ENCODE data around the gene SORCS2.
A peak's percentile ranks its signal among the peaks of the same experiment; 100 is the strongest.

SORCS2 gene

GRCh38 chr4:7403001-7403400 is 210.7 kb downstream of the SORCS2 start:
- Histone ChIP-seq H3K9me3 (no peaks in the 10 kb centered on the region), H3K36me3 (no peaks in the 10 kb centered on the region), H3K4me3 (ENCODE audit: low read depth, low read length) (no peak overlapping the region), H3K27me3 (no peaks in the 10 kb centered on the region; the same call in 1 of the 2 replicates), H3K4me1 (no peaks in the 10 kb centered on the region; the same call in 1 of the 2 replicates)
- no peak for DNase-seq
- no peak for TF ChIP-seq CTCF (IDR thresholded peaks at IDR 0.05; ENCODE audit: low read depth, low read length)

- Histone ChIP-seq H3K27me3 (no peaks in the 10 kb centered on the region; the same call in 1 of the 2 replicates), H3K4me1 (no peaks in the 10 kb centered on the region), H3K4me3 (ENCODE audit: low read depth, low read length) (no peak overlapping the region), H3K9me3 (no peaks in the 10 kb centered on the region), H3K36me3 (no peaks in the 10 kb centered on the region)
- TF ChIP-seq CTCF (IDR thresholded peaks at IDR 0.05; ENCODE audit: low read depth, low read length): no peak
- DNase-seq: no peak
Observed at GRCh38 chr4:7408166-7408565, 215.8 kb downstream of the SORCS2 start.

- no peak for TF ChIP-seq CTCF (IDR thresholded peaks at IDR 0.05; ENCODE audit: low read depth, low read length)
- no peak overlapping the region for H3K4me3 ChIP-seq (ENCODE audit: low read depth, low read length)
- H3K27me3 ChIP-seq: no peaks in the 10 kb centered on the region; the same call in 1 of the 2 replicates
- no peaks in the 10 kb centered on the region for H3K9me3 ChIP-seq
- no peaks in the 10 kb centered on the region for H3K4me1 ChIP-seq
- DNase-seq: no peak
- no peaks in the 10 kb centered on the region for H3K36me3 ChIP-seq
Observed at GRCh38 chr4:7410446-7410845, 218.1 kb downstream of the SORCS2 start.

DNA sequence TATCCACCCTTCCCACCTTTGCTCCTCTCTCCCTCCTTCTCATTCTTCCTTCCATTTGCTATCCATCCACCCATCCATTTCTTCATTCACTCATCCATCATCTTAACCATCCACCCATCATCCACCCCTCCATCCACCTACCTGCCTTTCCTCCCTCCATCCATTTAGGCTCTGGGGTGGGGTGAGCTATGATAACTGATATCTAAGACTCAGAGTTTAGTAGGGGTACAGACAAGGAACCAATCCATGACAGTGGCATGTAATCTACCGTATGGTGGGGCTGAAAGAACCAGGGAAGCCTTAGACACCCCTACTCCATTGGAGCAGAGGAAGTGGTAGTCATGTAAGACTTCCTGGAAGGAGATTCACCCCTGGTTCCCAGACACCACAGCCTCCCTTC is 219.2 kb downstream of the SORCS2 start:
- Histone ChIP-seq H3K9me3 (no peaks in the 10 kb centered on the region), H3K4me3 (ENCODE audit: low read depth, low read length) (no peak overlapping the region)
- no peak for DNase-seq

DNA sequence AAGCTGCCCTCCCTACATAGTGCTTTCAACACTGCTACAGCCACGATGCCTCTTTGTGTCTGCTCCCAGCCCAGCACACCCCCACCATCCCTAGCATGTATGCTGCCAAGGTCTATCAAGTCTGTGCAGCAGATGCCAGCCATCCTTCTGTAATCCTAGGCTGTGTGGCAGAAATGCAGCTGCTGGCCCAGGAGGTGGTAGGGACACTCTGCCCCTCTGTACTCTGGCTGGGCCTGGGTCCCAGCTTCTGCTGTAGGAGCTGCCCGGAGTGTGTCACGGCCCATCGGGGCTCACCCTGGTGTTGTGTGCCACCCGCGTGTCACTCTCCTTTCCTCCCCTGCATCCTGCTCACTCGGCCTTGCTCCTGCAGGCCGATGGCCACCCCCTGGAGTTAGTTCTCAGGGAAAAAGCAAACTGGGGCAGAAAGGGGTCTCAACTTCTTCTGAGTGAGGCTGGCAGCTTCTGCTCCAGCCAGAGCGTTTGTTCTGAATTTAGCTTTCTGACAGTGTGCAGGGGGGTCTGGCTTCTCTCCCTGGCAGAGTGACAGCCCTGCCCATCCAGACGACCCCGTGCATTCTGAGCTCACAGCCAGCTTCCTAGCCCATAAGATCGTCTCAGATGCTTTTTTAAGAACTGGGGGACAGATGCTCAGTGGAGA is 219.7 kb downstream of the SORCS2 start:
- DNase-seq: peak; percentile 5
- H3K9me3 ChIP-seq: no peaks in the 10 kb centered on the region

More for the DNA sequence above, 219.2 kb downstream of the SORCS2 start:
- H3K27me3 ChIP-seq: no peaks in the 10 kb centered on the region; the same call in 1 of the 2 replicates
- TF ChIP-seq CTCF (IDR thresholded peaks at IDR 0.05; ENCODE audit: low read depth, low read length): no peak
- no peaks in the 10 kb centered on the region for H3K4me1 ChIP-seq
- H3K36me3 ChIP-seq: no peaks in the 10 kb centered on the region

More for the DNA sequence above, 219.7 kb downstream of the SORCS2 start:
- Histone ChIP-seq H3K4me3 (ENCODE audit: low read depth, low read length) (no peak overlapping the region), H3K4me1 (no peaks in the 10 kb centered on the region), H3K36me3 (no peaks in the 10 kb centered on the region), H3K27me3 (no peaks in the 10 kb centered on the region; the same call in 1 of the 2 replicates)
- TF ChIP-seq CTCF (IDR thresholded peaks at IDR 0.05; ENCODE audit: low read depth, low read length): no peak

Data from BE2C (cell line).